PFSK-1 (cell line): ENCODE results near the gene RPL37A.

Experiments used
- FOXP2 ChIP-seq: optimal IDR thresholded peaks from 2 replicates; pipeline ENCODE3; 2011; ENCODE audit warnings: borderline replicate concordance, control low read depth, inconsistent platforms; ENCODE audit not compliant: insufficient read depth; ENCODE audit errors: extremely low read length, extremely low read depth
- POLR2AphosphoS5 ChIP-seq: IDR thresholded peaks from 2 replicates; pipeline ENCODE4 v1.6.1; 2012; ENCODE audit warnings: low read depth, mild to moderate bottlenecking, control low read depth, low read length, moderate library complexity
- SIN3A ChIP-seq: IDR thresholded peaks from 2 replicates; pipeline ENCODE4 v1.6.1; 2012; ENCODE audit warnings: mild to moderate bottlenecking, low read length, moderate library complexity, borderline replicate concordance; ENCODE audit not compliant: insufficient read depth
- TAF1 ChIP-seq: IDR thresholded peaks from 2 replicates; pipeline ENCODE4 v1.6.1; 2012; ENCODE audit warnings: low read length, control low read depth, borderline replicate concordance; ENCODE audit not compliant: insufficient read depth
- TF ChIP-seq, protein P1 (sequence below), 2 experiments: IDR thresholded peaks; 2 replicates each; pipeline versions ENCODE4 v1.6.1 to v1.8.0; 2011 to 2012; ENCODE audit warnings: low read depth in 2 of 2, low read length in 2 of 2, control low read depth in 1 of 2, inconsistent platforms in 1 of 2, mild to moderate bottlenecking in 1 of 2, moderate library complexity in 1 of 2; ENCODE audit not compliant: insufficient read depth in 1 of 2

Gene RPL37A

DNA sequence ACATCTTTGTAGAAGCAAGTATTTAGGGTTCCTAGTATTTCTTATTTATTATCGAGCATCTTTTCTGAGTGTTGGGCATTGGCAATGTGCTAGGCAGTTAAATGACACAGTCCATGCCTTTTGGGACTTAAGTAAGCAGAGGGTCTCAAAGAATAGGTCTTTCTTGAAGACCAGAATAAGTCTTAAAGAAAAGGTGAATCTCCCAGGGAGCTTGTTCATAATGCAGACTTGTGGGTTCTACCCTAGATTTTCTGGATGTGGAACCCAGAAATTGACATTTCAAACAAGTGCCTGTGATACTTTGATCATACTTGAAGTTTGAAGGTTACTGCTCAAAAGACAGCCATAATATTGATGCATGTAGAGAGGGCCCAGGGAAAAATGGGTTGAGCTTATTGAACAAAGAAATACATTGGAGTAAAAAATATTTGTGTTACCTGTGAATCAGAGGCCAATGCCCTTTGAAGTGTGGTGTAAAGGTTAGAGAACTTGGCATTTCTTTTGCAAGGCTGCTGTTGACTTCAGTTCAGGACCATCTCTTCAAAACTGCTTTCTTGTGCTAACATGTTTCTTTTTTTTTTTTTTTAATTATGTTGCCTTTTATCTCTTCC lies 24.4 kb downstream of the RPL37A start:
- TF ChIP-seq TAF1 (no peak), SIN3A (no peak), FOXP2 (no peak), POLR2AphosphoS5 (no peak)
- TF ChIP-seq, protein P1, sequence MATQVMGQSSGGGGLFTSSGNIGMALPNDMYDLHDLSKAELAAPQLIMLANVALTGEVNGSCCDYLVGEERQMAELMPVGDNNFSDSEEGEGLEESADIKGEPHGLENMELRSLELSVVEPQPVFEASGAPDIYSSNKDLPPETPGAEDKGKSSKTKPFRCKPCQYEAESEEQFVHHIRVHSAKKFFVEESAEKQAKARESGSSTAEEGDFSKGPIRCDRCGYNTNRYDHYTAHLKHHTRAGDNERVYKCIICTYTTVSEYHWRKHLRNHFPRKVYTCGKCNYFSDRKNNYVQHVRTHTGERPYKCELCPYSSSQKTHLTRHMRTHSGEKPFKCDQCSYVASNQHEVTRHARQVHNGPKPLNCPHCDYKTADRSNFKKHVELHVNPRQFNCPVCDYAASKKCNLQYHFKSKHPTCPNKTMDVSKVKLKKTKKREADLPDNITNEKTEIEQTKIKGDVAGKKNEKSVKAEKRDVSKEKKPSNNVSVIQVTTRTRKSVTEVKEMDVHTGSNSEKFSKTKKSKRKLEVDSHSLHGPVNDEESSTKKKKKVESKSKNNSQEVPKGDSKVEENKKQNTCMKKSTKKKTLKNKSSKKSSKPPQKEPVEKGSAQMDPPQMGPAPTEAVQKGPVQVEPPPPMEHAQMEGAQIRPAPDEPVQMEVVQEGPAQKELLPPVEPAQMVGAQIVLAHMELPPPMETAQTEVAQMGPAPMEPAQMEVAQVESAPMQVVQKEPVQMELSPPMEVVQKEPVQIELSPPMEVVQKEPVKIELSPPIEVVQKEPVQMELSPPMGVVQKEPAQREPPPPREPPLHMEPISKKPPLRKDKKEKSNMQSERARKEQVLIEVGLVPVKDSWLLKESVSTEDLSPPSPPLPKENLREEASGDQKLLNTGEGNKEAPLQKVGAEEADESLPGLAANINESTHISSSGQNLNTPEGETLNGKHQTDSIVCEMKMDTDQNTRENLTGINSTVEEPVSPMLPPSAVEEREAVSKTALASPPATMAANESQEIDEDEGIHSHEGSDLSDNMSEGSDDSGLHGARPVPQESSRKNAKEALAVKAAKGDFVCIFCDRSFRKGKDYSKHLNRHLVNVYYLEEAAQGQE (IDR thresholded peaks at IDR 0.05; ENCODE audit: insufficient read depth in 1 of 2, low read depth in 2 of 2, low read length in 2 of 2): no peak

DNA sequence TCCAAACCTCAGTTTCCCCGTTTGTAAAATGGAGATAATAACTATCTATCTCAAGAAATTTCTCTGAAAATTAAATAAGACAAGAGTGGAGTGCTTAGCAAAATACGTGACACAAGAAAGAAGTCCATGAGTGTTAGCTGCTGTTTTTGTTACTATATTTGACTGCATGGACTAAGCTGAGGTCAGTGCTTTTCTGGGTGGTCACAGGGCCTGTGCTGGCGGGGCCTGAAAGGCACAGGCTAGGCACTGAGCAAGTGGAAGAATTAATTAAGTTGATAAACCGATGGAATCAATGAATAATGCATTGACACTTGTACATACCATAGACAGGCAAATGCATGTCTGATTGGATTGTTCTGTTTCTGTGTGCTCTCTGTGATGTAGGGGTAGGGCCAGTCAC lies 27.3 kb downstream of the RPL37A start:
- TF ChIP-seq SIN3A (no peak), FOXP2 (no peak), POLR2AphosphoS5 (no peak), TAF1 (no peak)
- TF ChIP-seq, protein P1 (IDR thresholded peaks at IDR 0.05; ENCODE audit: insufficient read depth in 1 of 2, low read depth in 2 of 2, low read length in 2 of 2): no peak

DNA sequence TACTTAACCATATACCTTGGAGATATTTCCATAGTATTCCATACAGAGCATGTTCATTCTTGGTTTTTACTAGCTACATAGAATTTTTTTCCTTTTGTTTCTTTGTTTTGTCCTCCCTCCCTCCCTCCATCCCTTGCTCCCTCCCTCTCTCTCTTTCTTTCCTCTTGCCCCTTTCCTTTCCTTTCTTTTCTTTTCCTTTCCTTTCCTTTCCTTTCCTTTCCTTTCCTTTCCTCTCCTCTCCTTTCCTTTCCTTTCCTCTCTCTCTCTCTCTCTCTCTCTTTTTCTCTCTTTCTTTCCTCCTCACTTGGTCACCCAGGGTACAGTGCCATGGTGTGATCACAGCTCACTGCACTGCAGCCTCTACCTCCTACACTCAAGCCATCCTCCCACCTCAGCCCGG lies 28.3 kb downstream of the RPL37A start:
- no peak for TF ChIP-seq FOXP2
- no peak for TF ChIP-seq POLR2AphosphoS5
- TF ChIP-seq, protein P1 (IDR thresholded peaks at IDR 0.05; ENCODE audit: insufficient read depth in 1 of 2, low read depth in 2 of 2, low read length in 2 of 2): no peak
- no peak for TF ChIP-seq SIN3A
- no peak for TF ChIP-seq TAF1

DNA sequence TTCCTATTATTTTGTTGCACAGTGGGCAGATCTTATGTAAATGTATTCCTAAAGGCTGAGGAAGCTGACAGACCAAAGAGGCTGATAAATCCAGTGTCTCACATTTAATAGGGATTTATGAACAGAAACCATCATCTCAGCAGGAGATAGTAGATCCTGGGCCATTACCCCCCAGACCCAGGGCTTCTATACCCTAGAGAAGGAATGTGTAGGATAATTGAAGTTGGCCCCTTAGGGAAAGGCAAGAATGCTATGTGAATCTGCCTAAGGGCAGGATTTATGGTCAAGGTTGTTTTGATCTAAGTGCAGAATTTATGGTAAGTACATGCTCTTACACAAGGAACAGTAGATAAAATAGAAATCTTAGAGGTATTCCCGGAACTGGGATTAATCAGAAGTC lies 29.0 kb downstream of the RPL37A start:
- TF ChIP-seq FOXP2: no peak
- TF ChIP-seq, protein P1 (IDR thresholded peaks at IDR 0.05; ENCODE audit: insufficient read depth in 1 of 2, low read depth in 2 of 2, low read length in 2 of 2): no peak
- TF ChIP-seq SIN3A: no peak

DNA sequence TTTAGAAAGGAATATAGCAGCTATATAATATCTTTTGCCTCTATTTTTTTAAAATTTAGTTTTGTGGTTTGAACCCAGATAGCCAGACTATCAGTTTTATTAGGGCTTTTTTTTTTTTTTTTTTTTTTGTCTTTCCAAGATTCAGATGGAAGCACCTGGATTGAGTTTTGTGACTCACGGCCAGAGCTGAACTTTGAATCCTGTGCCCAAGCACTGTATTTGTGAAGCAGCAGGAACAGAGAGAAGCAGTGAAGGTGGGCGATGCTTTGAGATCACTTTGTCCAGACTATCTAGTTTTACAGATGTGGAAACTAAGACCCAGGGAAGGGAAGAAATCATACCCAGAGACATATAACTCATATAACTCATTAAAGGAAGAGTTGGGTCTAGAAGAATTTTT lies 33.9 kb downstream of the RPL37A start:
- TF ChIP-seq SIN3A (no peak), POLR2AphosphoS5 (no peak), TAF1 (no peak), FOXP2 (no peak)
- TF ChIP-seq, protein P1 (IDR thresholded peaks at IDR 0.05; ENCODE audit: insufficient read depth in 1 of 2, low read depth in 2 of 2, low read length in 2 of 2): no peak
